Endothelial cell of umbilical vein (primary cell): Measurements from ENCODE around the gene ZSWIM2. TPM values are rescaled to one million over a fixed set of nuclear protein-coding genes. Genes with fewer than 3 reads are reported as not detected.

Experiments used
- BruUV-seq: library from RNA; stranded (reverse); fragments of 400-500 nt; replicated peaks from 2 replicates; lab custom pipeline; 2021; lab: Mats Ljungman, UMichigan
- CTCF ChIA-PET: fragments of 300-600, 350-600 bp; sonication (Branson Sonifier 250); formaldehyde crosslinking; loops from one replicate; lab custom pipeline; 2021; ENCODE audit warnings: antibody characterized with exemption, inconsistent platforms; lab: Charles Lee
- POLR2A ChIA-PET: fragments of 300-600, 350-600 bp; sonication (Branson Sonifier 250); formaldehyde crosslinking; loops from one replicate; lab custom pipeline; 2021; ENCODE audit warnings: antibody characterized with exemption, inconsistent platforms; lab: Charles Lee
- DNase-seq: peaks from one replicate; pipeline ENCODE4 v3.0.0-alpha.2; 2011; ENCODE audit warnings: low read depth, low spot score
- FAIRE-seq: peaks from 2 replicates; lab custom pipeline; 2011; peaks lifted over from hg19 to GRCh38; lab: Jason Lieb, UNC
- H2AFZ ChIP-seq: 2 replicates; pipeline ENCODE4 v1.6.0; 2012; ENCODE audit warnings: low read depth, low read length, control low read depth, inconsistent platforms
- H3K27ac ChIP-seq: 2 replicates; pipeline ENCODE4 v1.5.1; 2011; ENCODE audit warnings: low read depth, mild to moderate bottlenecking, control low read depth, low read length, moderate library complexity; ENCODE audit not compliant: insufficient read depth
- H3K27me3 ChIP-seq, 2 experiments: 2 replicates each; pipeline versions ENCODE4 v1.6.0 to v1.6.1; 2011; ENCODE audit warnings: low read length in 2 of 2, mixed read lengths in 1 of 2; ENCODE audit not compliant: control insufficient read depth in 2 of 2, insufficient read depth in 2 of 2
- H3K36me3 ChIP-seq, 2 experiments: 2 replicates in 1 of 2; 3 replicates in 1 of 2; pipeline ENCODE4 v1.5.1; 2011; ENCODE audit warnings: low read length in 2 of 2, mild to moderate bottlenecking in 1 of 2, moderate library complexity in 1 of 2; ENCODE audit not compliant: control insufficient read depth in 2 of 2, insufficient read depth in 2 of 2; ENCODE audit errors: extremely low read depth in 1 of 2
- H3K4me1 ChIP-seq: 3 replicates; pipeline ENCODE4 v1.5.1; 2011; ENCODE audit warnings: mild to moderate bottlenecking, low read length; ENCODE audit not compliant: control insufficient read depth, insufficient read depth; ENCODE audit errors: extremely low read depth
- H3K4me2 ChIP-seq: 2 replicates; pipeline ENCODE4 v1.6.1; 2011; ENCODE audit warnings: low read length, control low read depth, mixed read lengths; ENCODE audit not compliant: insufficient read depth
- H3K4me3 ChIP-seq, 3 experiments: fragments of 200-600 bp in 1 of 3; sonication (generic), shearing (Covaris generic) in 1 of 3; replicated peaks in 1 of 3; 2 replicates each; pipeline ENCODE4 v1.5.1; 2011 to 2016; ENCODE audit warnings: control low read depth in 3 of 3, low read length in 3 of 3, mild to moderate bottlenecking in 2 of 3, inconsistent platforms in 1 of 3, low read depth in 1 of 3, moderate library complexity in 1 of 3; ENCODE audit not compliant: insufficient read depth in 1 of 3
- H3K79me2 ChIP-seq: 2 replicates; pipeline ENCODE4 v1.6.0; 2012; ENCODE audit warnings: low read length, inconsistent platforms; ENCODE audit not compliant: control insufficient read depth, insufficient read depth
- H3K9ac ChIP-seq: replicated peaks from 2 replicates; pipeline ENCODE3; 2011; ENCODE audit warnings: low read length, control low read depth; ENCODE audit not compliant: insufficient read depth; ENCODE audit errors: extremely low read depth
- H3K9me1 ChIP-seq: replicated peaks from 3 replicates; pipeline ENCODE4 v1.6.0; 2011; ENCODE audit warnings: mild to moderate bottlenecking, low read length; ENCODE audit not compliant: control insufficient read depth, insufficient read depth; ENCODE audit errors: extremely low read depth
- H3K9me3 ChIP-seq: replicated peaks from 2 replicates; pipeline ENCODE4 v1.5.1; 2012; ENCODE audit warnings: low read length, inconsistent platforms; ENCODE audit not compliant: control insufficient read depth, insufficient read depth
- H4K20me1 ChIP-seq: replicated peaks from 2 replicates; pipeline ENCODE3; 2011; ENCODE audit warnings: mild to moderate bottlenecking, low read length; ENCODE audit not compliant: control insufficient read depth, insufficient read depth; ENCODE audit errors: extremely low read depth
- EZH2 ChIP-seq: IDR thresholded peaks from 2 replicates; pipeline ENCODE4 v1.6.1; 2012; ENCODE audit warnings: borderline replicate concordance, low read depth, mild to moderate bottlenecking, moderate library complexity, low read length, inconsistent platforms; ENCODE audit not compliant: severe bottlenecking
- FOS ChIP-seq: IDR thresholded peaks from 2 replicates; pipeline ENCODE4 v1.6.1; 2011; ENCODE audit warnings: mild to moderate bottlenecking, low read length, moderate library complexity, borderline replicate concordance; ENCODE audit not compliant: insufficient read depth
- GATA2 ChIP-seq: IDR thresholded peaks from 2 replicates; pipeline ENCODE4 v1.7.0; 2011; ENCODE audit warnings: low read depth, mild to moderate bottlenecking, moderate library complexity, mixed read lengths, low read length; ENCODE audit not compliant: insufficient read length, insufficient read depth
- JUN ChIP-seq: IDR thresholded peaks from 2 replicates; pipeline ENCODE4 v1.6.1; 2011; ENCODE audit warnings: borderline replicate concordance, low read depth; ENCODE audit not compliant: insufficient read length, insufficient read depth
- MYC ChIP-seq: IDR thresholded peaks from one replicate; pipeline ENCODE4 v1.6.1; 2011; ENCODE audit warnings: mild to moderate bottlenecking, low read depth, low read length
- POLR2AphosphoS5 ChIP-seq: IDR thresholded peaks from 2 replicates; pipeline ENCODE4 v1.6.1; 2012; ENCODE audit warnings: low read depth, mild to moderate bottlenecking, control low read depth, low read length, moderate library complexity; ENCODE audit not compliant: insufficient read depth
- dilution Hi-C: fragments of 300-500 bp; cut with MboI; formaldehyde crosslinking; loops from one replicate; pipeline ENCODE4 v1.15.0; 2019; ENCODE audit warnings: low sequenced_read_pairs; ENCODE audit not compliant: extremely low pct_ligation_motif_present
- intact Hi-C: fragments of 100-400 bp; cut with micrococcal nuclease; formaldehyde crosslinking; loops from one replicate; pipeline ENCODE4 v1.10.0; 2022
- polyA plus RNA-seq, 4 experiments: library from polyadenylated mRNA; depleted of rRNA in 3 of 4; stranded (reverse) in 3 of 4; unstranded in 1 of 4; fragments of >200 nt; gene quantifications; 2 replicates each; pipeline versions ENCODE4 v1.2.1 to v1.2.3, GENCODE V29; 2011 to 2012; ENCODE audit warnings: missing spikeins in 1 of 4
- total RNA-seq: library from RNA; stranded (reverse); gene quantifications from 2 replicates; pipeline ENCODE4 v1.2.3, GENCODE V29; 2021
- TF ChIP-seq, protein P1 (sequence below): IDR thresholded peaks from 2 replicates; pipeline ENCODE4 v1.6.1; 2011; ENCODE audit not compliant: insufficient read depth, insufficient read length
- TF ChIP-seq, protein P2 (sequence below), 2 donors: IDR thresholded peaks; 1 replicate in 1 of 2; 2 replicates in 1 of 2; pipeline ENCODE4 v1.5.1; 2011; ENCODE audit warnings: low read length in 2 of 2, mild to moderate bottlenecking in 2 of 2, moderate library complexity in 2 of 2, control low read depth in 1 of 2, inconsistent platforms in 1 of 2, low read depth in 1 of 2; ENCODE audit not compliant: insufficient read depth in 1 of 2; ENCODE audit errors: extremely low read depth in 1 of 2

Gene ZSWIM2
- total and polyA plus RNA-seq, 2 donors (not counting 3 experiments of a cell fraction or from before 2014, with no cell fraction given) = not detected

DNA sequence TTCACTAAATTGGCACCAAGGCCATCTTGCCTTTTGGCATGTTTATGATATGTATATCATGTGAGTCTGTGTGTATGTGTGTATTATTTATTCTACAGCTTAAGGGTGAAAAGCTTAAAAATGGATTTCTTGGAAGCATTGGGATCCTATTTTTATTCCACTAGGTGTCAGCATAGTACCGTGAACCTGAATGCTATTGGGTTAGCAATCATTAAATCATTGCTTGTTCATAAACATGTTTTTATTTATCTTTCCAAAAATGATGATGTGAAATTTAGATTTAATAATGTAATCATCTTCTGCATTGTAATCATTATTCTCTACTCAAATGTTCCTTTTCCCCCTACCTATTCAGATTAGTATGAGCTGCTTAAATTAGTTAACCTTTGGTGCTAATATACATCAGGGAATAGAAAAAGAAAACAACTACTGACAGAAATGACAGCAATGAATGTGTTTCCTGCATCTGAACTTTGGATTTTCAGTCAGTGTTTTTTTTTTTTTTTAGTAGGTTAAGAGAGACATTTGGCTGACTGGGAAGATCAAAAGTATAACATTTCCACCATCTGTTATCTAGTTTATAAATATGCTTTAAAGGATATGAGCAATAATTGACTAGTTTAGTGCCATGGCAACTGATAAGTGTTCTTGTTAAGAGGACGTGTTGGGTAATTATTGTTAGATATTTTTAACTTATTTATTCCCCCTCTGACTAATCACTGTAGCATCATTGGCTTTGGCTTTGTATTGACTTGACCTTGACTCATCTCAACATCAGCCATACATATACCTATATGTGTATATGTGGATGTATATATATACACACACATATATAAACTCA is 14.1 kb upstream of the ZSWIM2 start:
- Histone ChIP-seq H3K36me3 (no peaks in the 10 kb centered on the region), H3K4me2 (peak overlapping the region; percentile 67), H4K20me1 (no peaks in the 10 kb centered on the region), H3K9me3 (no peaks in the 10 kb centered on the region), H3K9ac (peak overlapping the region; percentile 29), H3K9me1 (no peaks in the 10 kb centered on the region), H3K27ac (peak overlapping the region; percentile 39), H3K27me3 (no peaks in the 10 kb centered on the region), H3K79me2 (no peaks in the 10 kb centered on the region), H3K4me3 (no peak overlapping the region), H2AFZ (no peak overlapping the region), H3K4me1 (peaks cover 16% of the 10 kb centered on the region)
- POLR2A ChIA-PET = interaction anchor here (1.0 to 1.2 kb wide), 2 partner anchors 585 kb away, joined by 6 to 9 read pairs; partner anchors contain the start of gene CALCRL
- BruUV-seq = no TSS peak
- CTCF ChIA-PET = interaction anchor here (0.6 to 3.3 kb wide), 94 partner anchors 9 to 1506 kb away, joined by 3 to 92 read pairs (median 4); partner anchors contain the start of genes CALCRL and ZSWIM2
- TF ChIP-seq GATA2 (peak; percentile 84), FOS (peak; percentile 88), JUN (peak; percentile 85), MYC (no peak), POLR2AphosphoS5 (no peak), EZH2 (no peak)
- TF ChIP-seq, protein P1, sequence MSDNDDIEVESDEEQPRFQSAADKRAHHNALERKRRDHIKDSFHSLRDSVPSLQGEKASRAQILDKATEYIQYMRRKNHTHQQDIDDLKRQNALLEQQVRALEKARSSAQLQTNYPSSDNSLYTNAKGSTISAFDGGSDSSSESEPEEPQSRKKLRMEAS = no peak
- TF ChIP-seq, protein P2, sequence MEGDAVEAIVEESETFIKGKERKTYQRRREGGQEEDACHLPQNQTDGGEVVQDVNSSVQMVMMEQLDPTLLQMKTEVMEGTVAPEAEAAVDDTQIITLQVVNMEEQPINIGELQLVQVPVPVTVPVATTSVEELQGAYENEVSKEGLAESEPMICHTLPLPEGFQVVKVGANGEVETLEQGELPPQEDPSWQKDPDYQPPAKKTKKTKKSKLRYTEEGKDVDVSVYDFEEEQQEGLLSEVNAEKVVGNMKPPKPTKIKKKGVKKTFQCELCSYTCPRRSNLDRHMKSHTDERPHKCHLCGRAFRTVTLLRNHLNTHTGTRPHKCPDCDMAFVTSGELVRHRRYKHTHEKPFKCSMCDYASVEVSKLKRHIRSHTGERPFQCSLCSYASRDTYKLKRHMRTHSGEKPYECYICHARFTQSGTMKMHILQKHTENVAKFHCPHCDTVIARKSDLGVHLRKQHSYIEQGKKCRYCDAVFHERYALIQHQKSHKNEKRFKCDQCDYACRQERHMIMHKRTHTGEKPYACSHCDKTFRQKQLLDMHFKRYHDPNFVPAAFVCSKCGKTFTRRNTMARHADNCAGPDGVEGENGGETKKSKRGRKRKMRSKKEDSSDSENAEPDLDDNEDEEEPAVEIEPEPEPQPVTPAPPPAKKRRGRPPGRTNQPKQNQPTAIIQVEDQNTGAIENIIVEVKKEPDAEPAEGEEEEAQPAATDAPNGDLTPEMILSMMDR (IDR thresholded peaks at IDR 0.05; ENCODE audit: extremely low read depth in 1 of 2, insufficient read depth in 1 of 2, low read depth in 1 of 2, low read length in 2 of 2) = peak; percentile 36 to 53
- DNase-seq (peak; percentile 85), FAIRE-seq (peak; percentile 76)
- dilution Hi-C loops (no loop called here), intact Hi-C loops (loop anchor here (1.0 to 2.0 kb wide), 10 partner anchors 21 to 718 kb away; partner anchors contain the start of gene CALCRL)
